Measurements from ENCODE around the gene TMEM62. TPM values are rescaled to one million over a fixed set of nuclear protein-coding genes. Genes with fewer than 3 reads are reported as not detected.

Gene TMEM62
- total and polyA plus RNA-seq, 10 of the 15 experiments (the other 5 are each of a cell fraction or from before 2014, with no cell fraction given), result 7.0 to 26.8 (median 14.9) TPM

DNA sequence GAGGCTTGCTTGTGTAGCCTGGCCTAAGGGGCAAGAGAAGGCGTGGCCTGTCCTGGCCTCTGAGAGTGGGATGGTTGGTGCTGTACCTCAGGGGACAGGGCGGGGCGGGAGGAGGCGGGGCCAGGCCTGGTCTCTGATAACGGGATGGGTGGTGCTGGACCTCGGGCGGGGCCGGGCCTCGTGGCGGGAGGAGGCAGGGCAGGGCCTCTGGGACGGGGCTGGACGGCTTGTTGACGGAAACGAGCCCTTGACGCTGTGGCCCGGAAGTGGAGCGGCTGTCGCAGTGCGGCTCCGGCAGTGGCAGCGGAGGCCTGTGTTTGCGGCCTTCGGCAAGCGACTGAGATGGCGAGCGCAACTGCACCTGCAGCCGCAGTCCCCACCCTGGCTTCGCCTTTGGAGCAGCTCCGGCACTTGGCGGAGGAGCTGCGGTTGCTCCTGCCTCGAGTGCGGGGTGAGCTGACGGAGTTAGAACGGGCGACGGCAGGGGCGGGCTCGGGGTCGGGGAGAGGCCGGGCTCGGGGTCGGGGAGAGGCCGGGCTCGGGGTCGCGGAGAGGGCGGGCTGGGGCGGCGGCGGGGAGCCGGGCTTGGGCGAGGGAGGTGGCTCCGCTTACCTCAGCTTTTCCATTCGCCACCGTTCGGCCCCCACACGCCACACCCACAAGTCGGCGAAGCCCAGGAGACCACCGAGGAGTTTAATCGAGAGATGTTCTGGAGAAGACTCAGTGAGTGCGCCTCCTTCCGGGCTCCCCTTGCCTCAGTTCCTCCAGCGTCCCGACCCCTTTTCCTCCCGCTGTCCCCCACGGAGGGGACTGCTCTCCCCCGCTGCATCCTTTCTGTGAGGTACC, 52.0 kb downstream of the TMEM62 start, which contains the start of gene CCNDBP1 (continued):
- TF ChIP-seq, protein P1, sequence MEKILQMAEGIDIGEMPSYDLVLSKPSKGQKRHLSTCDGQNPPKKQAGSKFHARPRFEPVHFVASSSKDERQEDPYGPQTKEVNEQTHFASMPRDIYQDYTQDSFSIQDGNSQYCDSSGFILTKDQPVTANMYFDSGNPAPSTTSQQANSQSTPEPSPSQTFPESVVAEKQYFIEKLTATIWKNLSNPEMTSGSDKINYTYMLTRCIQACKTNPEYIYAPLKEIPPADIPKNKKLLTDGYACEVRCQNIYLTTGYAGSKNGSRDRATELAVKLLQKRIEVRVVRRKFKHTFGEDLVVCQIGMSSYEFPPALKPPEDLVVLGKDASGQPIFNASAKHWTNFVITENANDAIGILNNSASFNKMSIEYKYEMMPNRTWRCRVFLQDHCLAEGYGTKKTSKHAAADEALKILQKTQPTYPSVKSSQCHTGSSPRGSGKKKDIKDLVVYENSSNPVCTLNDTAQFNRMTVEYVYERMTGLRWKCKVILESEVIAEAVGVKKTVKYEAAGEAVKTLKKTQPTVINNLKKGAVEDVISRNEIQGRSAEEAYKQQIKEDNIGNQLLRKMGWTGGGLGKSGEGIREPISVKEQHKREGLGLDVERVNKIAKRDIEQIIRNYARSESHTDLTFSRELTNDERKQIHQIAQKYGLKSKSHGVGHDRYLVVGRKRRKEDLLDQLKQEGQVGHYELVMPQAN (conservative IDR thresholded peaks at IDR 0.05), result peak; percentile 80
- no peak for TF ChIP-seq BRCA1 (IDR thresholded peaks at IDR 0.05; ENCODE audit: low read depth, low read length)
- peak; percentile 49; the same call in 1 of the 2 replicates for TF ChIP-seq RB1 (IDR thresholded peaks at IDR 0.05; ENCODE audit: borderline replicate concordance)
- no peak; the same call in 1 of the 2 replicates for TF ChIP-seq PAX5 (IDR thresholded peaks at IDR 0.05; ENCODE audit: borderline replicate concordance, low read depth, low read length)
- TF ChIP-seq ZNF384 (IDR thresholded peaks at IDR 0.05; ENCODE audit: borderline replicate concordance, low read depth, low read length), result no peak
- TF ChIP-seq CEBPB (IDR thresholded peaks at IDR 0.05; ENCODE audit: borderline replicate concordance in 1 of 2, low read depth in 2 of 2, low read length in 2 of 2), result no peak
- TF ChIP-seq CREB1 (IDR thresholded peaks at IDR 0.05; ENCODE audit: low read depth), result peak; percentile 78; the same call in 1 of the 2 replicates
- no peak for TF ChIP-seq IRF4 (IDR thresholded peaks at IDR 0.05; ENCODE audit: low read depth, low read length)
- TF ChIP-seq CBX3 (IDR thresholded peaks at IDR 0.05; ENCODE audit: borderline replicate concordance, low read depth), result no peak
- TF ChIP-seq, protein P2, sequence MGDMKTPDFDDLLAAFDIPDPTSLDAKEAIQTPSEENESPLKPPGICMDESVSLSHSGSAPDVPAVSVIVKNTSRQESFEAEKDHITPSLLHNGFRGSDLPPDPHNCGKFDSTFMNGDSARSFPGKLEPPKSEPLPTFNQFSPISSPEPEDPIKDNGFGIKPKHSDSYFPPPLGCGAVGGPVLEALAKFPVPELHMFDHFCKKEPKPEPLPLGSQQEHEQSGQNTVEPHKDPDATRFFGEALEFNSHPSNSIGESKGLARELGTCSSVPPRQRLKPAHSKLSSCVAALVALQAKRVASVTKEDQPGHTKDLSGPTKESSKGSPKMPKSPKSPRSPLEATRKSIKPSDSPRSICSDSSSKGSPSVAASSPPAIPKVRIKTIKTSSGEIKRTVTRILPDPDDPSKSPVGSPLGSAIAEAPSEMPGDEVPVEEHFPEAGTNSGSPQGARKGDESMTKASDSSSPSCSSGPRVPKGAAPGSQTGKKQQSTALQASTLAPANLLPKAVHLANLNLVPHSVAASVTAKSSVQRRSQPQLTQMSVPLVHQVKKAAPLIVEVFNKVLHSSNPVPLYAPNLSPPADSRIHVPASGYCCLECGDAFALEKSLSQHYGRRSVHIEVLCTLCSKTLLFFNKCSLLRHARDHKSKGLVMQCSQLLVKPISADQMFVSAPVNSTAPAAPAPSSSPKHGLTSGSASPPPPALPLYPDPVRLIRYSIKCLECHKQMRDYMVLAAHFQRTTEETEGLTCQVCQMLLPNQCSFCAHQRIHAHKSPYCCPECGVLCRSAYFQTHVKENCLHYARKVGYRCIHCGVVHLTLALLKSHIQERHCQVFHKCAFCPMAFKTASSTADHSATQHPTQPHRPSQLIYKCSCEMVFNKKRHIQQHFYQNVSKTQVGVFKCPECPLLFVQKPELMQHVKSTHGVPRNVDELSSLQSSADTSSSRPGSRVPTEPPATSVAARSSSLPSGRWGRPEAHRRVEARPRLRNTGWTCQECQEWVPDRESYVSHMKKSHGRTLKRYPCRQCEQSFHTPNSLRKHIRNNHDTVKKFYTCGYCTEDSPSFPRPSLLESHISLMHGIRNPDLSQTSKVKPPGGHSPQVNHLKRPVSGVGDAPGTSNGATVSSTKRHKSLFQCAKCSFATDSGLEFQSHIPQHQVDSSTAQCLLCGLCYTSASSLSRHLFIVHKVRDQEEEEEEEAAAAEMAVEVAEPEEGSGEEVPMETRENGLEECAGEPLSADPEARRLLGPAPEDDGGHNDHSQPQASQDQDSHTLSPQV (IDR thresholded peaks at IDR 0.05), result no peak
- 0 out of 2 replicates have a peak, but pooled peaks have one; percentile 7 for TF ChIP-seq BCL11A (IDR thresholded peaks at IDR 0.05; ENCODE audit: low read depth, low read length)
- TF ChIP-seq IKZF2 (IDR thresholded peaks at IDR 0.05), result no peak; a peak in 1 of 4 replicates
- TF ChIP-seq, protein P3, sequence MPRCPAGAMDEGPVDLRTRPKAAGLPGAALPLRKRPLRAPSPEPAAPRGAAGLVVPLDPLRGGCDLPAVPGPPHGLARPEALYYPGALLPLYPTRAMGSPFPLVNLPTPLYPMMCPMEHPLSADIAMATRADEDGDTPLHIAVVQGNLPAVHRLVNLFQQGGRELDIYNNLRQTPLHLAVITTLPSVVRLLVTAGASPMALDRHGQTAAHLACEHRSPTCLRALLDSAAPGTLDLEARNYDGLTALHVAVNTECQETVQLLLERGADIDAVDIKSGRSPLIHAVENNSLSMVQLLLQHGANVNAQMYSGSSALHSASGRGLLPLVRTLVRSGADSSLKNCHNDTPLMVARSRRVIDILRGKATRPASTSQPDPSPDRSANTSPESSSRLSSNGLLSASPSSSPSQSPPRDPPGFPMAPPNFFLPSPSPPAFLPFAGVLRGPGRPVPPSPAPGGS (IDR thresholded peaks at IDR 0.05; ENCODE audit: borderline replicate concordance, insufficient read depth, low read depth, low read length, poor library complexity, severe bottlenecking), result peak; percentile 95
- TF ChIP-seq HDAC2 (IDR thresholded peaks at IDR 0.05), result no peak
- TF ChIP-seq, protein P4, sequence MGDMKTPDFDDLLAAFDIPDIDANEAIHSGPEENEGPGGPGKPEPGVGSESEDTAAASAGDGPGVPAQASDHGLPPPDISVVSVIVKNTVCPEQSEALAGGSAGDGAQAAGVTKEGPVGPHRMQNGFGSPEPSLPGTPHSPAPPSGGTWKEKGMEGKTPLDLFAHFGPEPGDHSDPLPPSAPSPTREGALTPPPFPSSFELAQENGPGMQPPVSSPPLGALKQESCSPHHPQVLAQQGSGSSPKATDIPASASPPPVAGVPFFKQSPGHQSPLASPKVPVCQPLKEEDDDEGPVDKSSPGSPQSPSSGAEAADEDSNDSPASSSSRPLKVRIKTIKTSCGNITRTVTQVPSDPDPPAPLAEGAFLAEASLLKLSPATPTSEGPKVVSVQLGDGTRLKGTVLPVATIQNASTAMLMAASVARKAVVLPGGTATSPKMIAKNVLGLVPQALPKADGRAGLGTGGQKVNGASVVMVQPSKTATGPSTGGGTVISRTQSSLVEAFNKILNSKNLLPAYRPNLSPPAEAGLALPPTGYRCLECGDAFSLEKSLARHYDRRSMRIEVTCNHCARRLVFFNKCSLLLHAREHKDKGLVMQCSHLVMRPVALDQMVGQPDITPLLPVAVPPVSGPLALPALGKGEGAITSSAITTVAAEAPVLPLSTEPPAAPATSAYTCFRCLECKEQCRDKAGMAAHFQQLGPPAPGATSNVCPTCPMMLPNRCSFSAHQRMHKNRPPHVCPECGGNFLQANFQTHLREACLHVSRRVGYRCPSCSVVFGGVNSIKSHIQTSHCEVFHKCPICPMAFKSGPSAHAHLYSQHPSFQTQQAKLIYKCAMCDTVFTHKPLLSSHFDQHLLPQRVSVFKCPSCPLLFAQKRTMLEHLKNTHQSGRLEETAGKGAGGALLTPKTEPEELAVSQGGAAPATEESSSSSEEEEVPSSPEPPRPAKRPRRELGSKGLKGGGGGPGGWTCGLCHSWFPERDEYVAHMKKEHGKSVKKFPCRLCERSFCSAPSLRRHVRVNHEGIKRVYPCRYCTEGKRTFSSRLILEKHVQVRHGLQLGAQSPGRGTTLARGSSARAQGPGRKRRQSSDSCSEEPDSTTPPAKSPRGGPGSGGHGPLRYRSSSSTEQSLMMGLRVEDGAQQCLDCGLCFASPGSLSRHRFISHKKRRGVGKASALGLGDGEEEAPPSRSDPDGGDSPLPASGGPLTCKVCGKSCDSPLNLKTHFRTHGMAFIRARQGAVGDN (IDR thresholded peaks at IDR 0.05), result peak; percentile 88
- TF ChIP-seq NR2C1 (IDR thresholded peaks at IDR 0.05), result peak; percentile 72
- TF ChIP-seq TCF7 (IDR thresholded peaks at IDR 0.05; ENCODE audit: borderline replicate concordance), result no peak
- peak; percentile 80 for TF ChIP-seq PML (IDR thresholded peaks at IDR 0.05; ENCODE audit: low read length)
- TF ChIP-seq POLR2A (IDR thresholded peaks at IDR 0.05; ENCODE audit: low read depth, low read length), result peak; percentile 98

Data from GM12878 (cell line).